ENCODE measurements around the gene TOR4A.

DNA sequence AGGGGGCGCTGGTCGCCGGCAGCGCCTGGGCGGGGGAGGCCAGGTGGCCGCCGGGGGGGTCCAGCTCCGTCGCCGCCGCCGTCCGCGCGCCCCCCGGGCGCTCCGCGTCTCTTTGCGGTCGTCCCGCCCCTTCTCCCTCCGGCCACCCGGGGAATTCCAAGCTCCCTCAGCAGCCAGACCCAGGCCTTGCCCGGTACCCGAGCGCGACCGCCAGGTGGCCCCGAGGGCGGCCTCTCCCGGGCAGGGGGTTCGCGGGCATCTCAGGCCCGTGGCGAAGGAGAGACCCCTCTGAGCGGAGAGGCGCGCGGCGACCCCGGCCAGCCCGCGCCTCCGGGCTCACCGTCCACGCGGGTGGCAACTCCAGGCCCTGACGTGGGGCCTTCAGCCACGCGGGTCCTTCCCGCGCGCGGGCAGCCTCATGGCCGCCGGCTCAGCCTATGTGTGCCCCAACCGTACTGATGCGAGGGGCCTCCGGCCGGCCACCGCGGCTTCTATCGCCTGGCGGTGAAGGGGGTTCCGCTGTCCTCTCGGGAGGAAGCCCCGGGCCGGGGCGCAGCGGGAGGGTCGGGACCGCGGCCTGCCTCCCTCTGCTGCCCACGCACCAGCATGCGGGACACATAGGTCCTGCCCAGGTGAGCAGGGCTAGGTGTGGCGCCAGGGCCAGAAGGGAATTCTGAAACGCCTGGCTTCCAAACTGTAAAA is 25.1 kb downstream of the TOR4A start:
- TF ChIP-seq, protein P1, sequence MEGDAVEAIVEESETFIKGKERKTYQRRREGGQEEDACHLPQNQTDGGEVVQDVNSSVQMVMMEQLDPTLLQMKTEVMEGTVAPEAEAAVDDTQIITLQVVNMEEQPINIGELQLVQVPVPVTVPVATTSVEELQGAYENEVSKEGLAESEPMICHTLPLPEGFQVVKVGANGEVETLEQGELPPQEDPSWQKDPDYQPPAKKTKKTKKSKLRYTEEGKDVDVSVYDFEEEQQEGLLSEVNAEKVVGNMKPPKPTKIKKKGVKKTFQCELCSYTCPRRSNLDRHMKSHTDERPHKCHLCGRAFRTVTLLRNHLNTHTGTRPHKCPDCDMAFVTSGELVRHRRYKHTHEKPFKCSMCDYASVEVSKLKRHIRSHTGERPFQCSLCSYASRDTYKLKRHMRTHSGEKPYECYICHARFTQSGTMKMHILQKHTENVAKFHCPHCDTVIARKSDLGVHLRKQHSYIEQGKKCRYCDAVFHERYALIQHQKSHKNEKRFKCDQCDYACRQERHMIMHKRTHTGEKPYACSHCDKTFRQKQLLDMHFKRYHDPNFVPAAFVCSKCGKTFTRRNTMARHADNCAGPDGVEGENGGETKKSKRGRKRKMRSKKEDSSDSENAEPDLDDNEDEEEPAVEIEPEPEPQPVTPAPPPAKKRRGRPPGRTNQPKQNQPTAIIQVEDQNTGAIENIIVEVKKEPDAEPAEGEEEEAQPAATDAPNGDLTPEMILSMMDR (IDR thresholded peaks at IDR 0.05; ENCODE audit: insufficient read depth, low read length) = no peak
- TF ChIP-seq POLR2AphosphoS5 (IDR thresholded peaks at IDR 0.05; ENCODE audit: low read depth) = no peak
- TF ChIP-seq GABPA (IDR thresholded peaks at IDR 0.05; ENCODE audit: low read depth) = no peak
- TF ChIP-seq, protein P2, sequence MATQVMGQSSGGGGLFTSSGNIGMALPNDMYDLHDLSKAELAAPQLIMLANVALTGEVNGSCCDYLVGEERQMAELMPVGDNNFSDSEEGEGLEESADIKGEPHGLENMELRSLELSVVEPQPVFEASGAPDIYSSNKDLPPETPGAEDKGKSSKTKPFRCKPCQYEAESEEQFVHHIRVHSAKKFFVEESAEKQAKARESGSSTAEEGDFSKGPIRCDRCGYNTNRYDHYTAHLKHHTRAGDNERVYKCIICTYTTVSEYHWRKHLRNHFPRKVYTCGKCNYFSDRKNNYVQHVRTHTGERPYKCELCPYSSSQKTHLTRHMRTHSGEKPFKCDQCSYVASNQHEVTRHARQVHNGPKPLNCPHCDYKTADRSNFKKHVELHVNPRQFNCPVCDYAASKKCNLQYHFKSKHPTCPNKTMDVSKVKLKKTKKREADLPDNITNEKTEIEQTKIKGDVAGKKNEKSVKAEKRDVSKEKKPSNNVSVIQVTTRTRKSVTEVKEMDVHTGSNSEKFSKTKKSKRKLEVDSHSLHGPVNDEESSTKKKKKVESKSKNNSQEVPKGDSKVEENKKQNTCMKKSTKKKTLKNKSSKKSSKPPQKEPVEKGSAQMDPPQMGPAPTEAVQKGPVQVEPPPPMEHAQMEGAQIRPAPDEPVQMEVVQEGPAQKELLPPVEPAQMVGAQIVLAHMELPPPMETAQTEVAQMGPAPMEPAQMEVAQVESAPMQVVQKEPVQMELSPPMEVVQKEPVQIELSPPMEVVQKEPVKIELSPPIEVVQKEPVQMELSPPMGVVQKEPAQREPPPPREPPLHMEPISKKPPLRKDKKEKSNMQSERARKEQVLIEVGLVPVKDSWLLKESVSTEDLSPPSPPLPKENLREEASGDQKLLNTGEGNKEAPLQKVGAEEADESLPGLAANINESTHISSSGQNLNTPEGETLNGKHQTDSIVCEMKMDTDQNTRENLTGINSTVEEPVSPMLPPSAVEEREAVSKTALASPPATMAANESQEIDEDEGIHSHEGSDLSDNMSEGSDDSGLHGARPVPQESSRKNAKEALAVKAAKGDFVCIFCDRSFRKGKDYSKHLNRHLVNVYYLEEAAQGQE (IDR thresholded peaks at IDR 0.05; ENCODE audit: insufficient replicate concordance, low read depth) = no peak

Data from HL-60 (cell line).